Nephron progenitor cell (in vitro differentiated cells): ENCODE measurements around the gene TDRD7.
"Not testable (repeated sequence)": the region's sequence is repeated elsewhere in the genome, so short reads cannot be mapped to it uniquely, and the experiment has no call there.

Experiments
- DNase-seq: peaks from one replicate; pipeline ENCODE4 v3.0.0; 2021
- H3K27ac Mint-ChIP-seq: 2 replicates; pipeline ENCODE4 v1.8.0; 2021; ENCODE audit warnings: mild to moderate bottlenecking, moderate library complexity, mixed read lengths
- H3K27me3 Mint-ChIP-seq: 2 replicates; pipeline ENCODE4 v1.8.0; 2021; ENCODE audit warnings: mild to moderate bottlenecking, low read depth, mixed read lengths; ENCODE audit not compliant: poor library complexity
- H3K36me3 Mint-ChIP-seq: 2 replicates; pipeline ENCODE4 v1.8.0; 2021; ENCODE audit warnings: low read depth, mixed read lengths
- H3K4me1 Mint-ChIP-seq: 2 replicates; pipeline ENCODE4 v1.8.0; 2021; ENCODE audit warnings: mixed read lengths
- H3K4me3 Mint-ChIP-seq: 2 replicates; pipeline ENCODE4 v1.8.0; 2021; ENCODE audit warnings: mild to moderate bottlenecking, moderate library complexity, mixed read lengths
- H3K9me3 Mint-ChIP-seq: 2 replicates; pipeline ENCODE4 v1.8.0; 2021; ENCODE audit warnings: mild to moderate bottlenecking, moderate library complexity, mixed read lengths
- CTCF ChIP-seq: fragments of 200-600 bp; sonication (generic); IDR thresholded peaks from 2 replicates; pipeline ENCODE4 v1.5.0; 2021; ENCODE audit warnings: antibody characterized with exemption

Gene TDRD7

GRCh38 chr9:97487861-97488260 lies 76.0 kb downstream of the TDRD7 start:
- Mint-ChIP-seq H3K4me3 (no peak overlapping the region), H3K27me3 (peaks cover 38% of the 10 kb centered on the region), H3K36me3 (peaks cover 5% of the 10 kb centered on the region), H3K9me3 (peaks cover 22% of the 10 kb centered on the region), H3K4me1 (no peaks in the 10 kb centered on the region), H3K27ac (no peak overlapping the region)
- no peak for DNase-seq
- no peak for TF ChIP-seq CTCF

- Mint-ChIP-seq H3K4me3 (no peak overlapping the region), H3K36me3 (peaks cover 5% of the 10 kb centered on the region), H3K27me3 (peaks cover 22% of the 10 kb centered on the region)
These were observed 79.5 kb downstream of the TDRD7 start for GRCh38 chr9:97491216-97491999.

GRCh38 chr9:97497558-97498375 lies 85.9 kb downstream of the TDRD7 start:
- not testable (repeated sequence) for H3K36me3 Mint-ChIP-seq, H3K4me3 Mint-ChIP-seq, DNase-seq, H3K27ac Mint-ChIP-seq, H3K4me1 Mint-ChIP-seq
- Mint-ChIP-seq H3K27me3 (peaks cover 47% of the 10 kb centered on the region), H3K9me3 (peaks cover 29% of the 10 kb centered on the region)

More at GRCh38 chr9:97491216-97491999, 79.5 kb downstream of the TDRD7 start:
- Mint-ChIP-seq H3K4me1 (no peaks in the 10 kb centered on the region), H3K27ac (no peak overlapping the region), H3K9me3 (peaks cover 20% of the 10 kb centered on the region)
- no peak for TF ChIP-seq CTCF
- no peak for DNase-seq

GRCh38 chr9:97498846-97499245 lies 87.0 kb downstream of the TDRD7 start:
- not testable (repeated sequence) for H3K4me3 Mint-ChIP-seq, H3K36me3 Mint-ChIP-seq, DNase-seq, H3K27ac Mint-ChIP-seq
- Mint-ChIP-seq H3K9me3 (peaks cover 29% of the 10 kb centered on the region), H3K4me1 (peaks cover 13% of the 10 kb centered on the region), H3K27me3 (peaks cover 47% of the 10 kb centered on the region)

- Mint-ChIP-seq H3K9me3 (peaks cover 29% of the 10 kb centered on the region), H3K4me3 (peak overlapping the region; percentile 75), H3K27ac (no peak overlapping the region), H3K4me1 (peaks cover 19% of the 10 kb centered on the region), H3K36me3 (no peaks in the 10 kb centered on the region), H3K27me3 (peaks cover 47% of the 10 kb centered on the region)
- no peak for TF ChIP-seq CTCF
- DNase-seq, result no peak
These were observed 88.4 kb downstream of the TDRD7 start for GRCh38 chr9:97500263-97500662.

- no peak for TF ChIP-seq CTCF
- H3K27me3 Mint-ChIP-seq, result peaks cover 43% of the 10 kb centered on the region
- H3K4me1 Mint-ChIP-seq, result peaks cover 19% of the 10 kb centered on the region
- peak overlapping the region; percentile 75 for H3K4me3 Mint-ChIP-seq
- DNase-seq, result no peak
- no peaks in the 10 kb centered on the region for H3K36me3 Mint-ChIP-seq
- H3K9me3 Mint-ChIP-seq, result peaks cover 29% of the 10 kb centered on the region
- H3K27ac Mint-ChIP-seq, result peak overlapping the region; percentile 64
These were observed 88.9 kb downstream of the TDRD7 start for GRCh38 chr9:97500765-97501176.
